Gastrocnemius medialis (tissue), 4 donors: Measurements from ENCODE around the gene CYLD.

ENCODE experiments used
- CTCF ChIP-seq, 5 experiments: fragments of 450-650 bp in 3 of 5; fragments of 200-600 bp in 2 of 5; sonication (generic) in 2 of 5; IDR thresholded peaks in 4 of 5; conservative IDR thresholded peaks in 1 of 5; 1 replicate in 4 of 5; 2 replicates in 1 of 5; pipeline ENCODE4 v1.5.1; 2016 to 2019; ENCODE audit warnings: antibody characterized with exemption in 5 of 5, mild to moderate bottlenecking in 3 of 5, moderate library complexity in 3 of 5
- POLR2A ChIP-seq, 2 donors: fragments of 450-650 bp; IDR thresholded peaks; one replicate each; pipeline ENCODE4 v1.6.1; 2017; ENCODE audit warnings: antibody characterized with exemption in 2 of 2, mild to moderate bottlenecking in 2 of 2, moderate library complexity in 2 of 2

- TF ChIP-seq CTCF (IDR thresholded peaks at IDR 0.05 in 4 of 5, conservative IDR thresholded peaks at IDR 0.05 in 1 of 5) (no peak), POLR2A (IDR thresholded peaks at IDR 0.05) (no peak)
Observed at GRCh38 chr16:50820225-50820624, 78.3 kb downstream of the CYLD start.
